GM12892 (cell line): ENCODE results near the gene SDF2L1.

Experiments
- POLR2A ChIP-seq: IDR thresholded peaks from 2 replicates; pipeline ENCODE4 v1.6.1; 2011; ENCODE audit warnings: low read depth, low read length, control low read depth
- POLR2AphosphoS5 ChIP-seq: IDR thresholded peaks from 2 replicates; pipeline ENCODE4 v1.6.1; 2011; ENCODE audit warnings: low read depth, low read length, control low read depth
- TAF1 ChIP-seq: IDR thresholded peaks from 2 replicates; pipeline ENCODE4 v1.6.1; 2011; ENCODE audit warnings: low read depth, mild to moderate bottlenecking, control low read depth, low read length, borderline replicate concordance

DNA sequence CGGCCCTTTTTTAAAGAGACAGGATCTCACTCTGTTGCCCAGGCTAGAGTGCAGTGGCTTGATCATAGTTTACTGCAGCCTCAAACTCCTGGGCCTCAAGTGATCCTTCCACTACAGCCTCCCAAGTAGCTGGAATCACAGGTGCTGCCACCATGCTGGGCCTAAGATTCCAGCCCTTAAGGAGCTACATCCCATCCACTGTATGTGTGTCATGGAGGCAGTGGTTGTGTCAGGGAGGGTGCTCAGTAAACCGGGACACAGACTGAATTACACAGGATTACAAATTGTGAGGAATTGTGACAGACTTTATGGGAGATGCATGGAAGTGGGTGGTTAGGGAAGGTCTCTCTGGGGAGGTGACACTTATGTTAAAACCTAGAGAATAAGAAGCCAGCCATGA lies 21.6 kb downstream of the SDF2L1 start:
- TF ChIP-seq POLR2A, result no peak
- no peak for TF ChIP-seq POLR2AphosphoS5
- no peak for TF ChIP-seq TAF1
